ENCODE data around the gene REPIN1. TPM values are rescaled to one million over a fixed set of nuclear protein-coding genes. Genes with fewer than 3 reads are reported as not detected.

REPIN1 gene
- polyA plus RNA-seq, 1 donor, result 135 TPM

GRCh38 chr7:150412016-150412415, 43.4 kb downstream of the REPIN1 start:
- H3K36me3 ChIP-seq (ENCODE audit: control insufficient read depth, insufficient read depth, low read length), result peaks cover 22% of the 10 kb centered on the region
- WGBS (ENCODE audit: insufficient coverage, low lambda C conversion rate), result no CpG with 5 or more reads among the region's 11 CpGs

GRCh38 chr7:150412518-150413488, 44.2 kb downstream of the REPIN1 start:
- no peak overlapping the region for H3K4me3 ChIP-seq (ENCODE audit: low read length)
- H3K27me3 ChIP-seq (ENCODE audit: control insufficient read depth, insufficient read depth, low read length), result no peaks in the 10 kb centered on the region
- no peaks in the 10 kb centered on the region for H3K4me1 ChIP-seq (ENCODE audit: control insufficient read depth, insufficient read depth, low read length)
- 80% methylated on average over 1 of the region's 37 CpGs for WGBS (ENCODE audit: insufficient coverage, low lambda C conversion rate)
- peaks cover 22% of the 10 kb centered on the region for H3K36me3 ChIP-seq (ENCODE audit: control insufficient read depth, insufficient read depth, low read length)
- H3K27ac ChIP-seq (ENCODE audit: low read length), result no peak overlapping the region
- DNase-seq, result no peak
- H3K9me3 ChIP-seq (ENCODE audit: control insufficient read depth, low read depth, low read length), result no peaks in the 10 kb centered on the region

More at GRCh38 chr7:150412016-150412415, 43.4 kb downstream of the REPIN1 start:
- no peak for DNase-seq
- H3K4me3 ChIP-seq (ENCODE audit: low read length), result no peak overlapping the region
- H3K27me3 ChIP-seq (ENCODE audit: control insufficient read depth, insufficient read depth, low read length), result no peaks in the 10 kb centered on the region
- peaks cover 3% of the 10 kb centered on the region for H3K4me1 ChIP-seq (ENCODE audit: control insufficient read depth, insufficient read depth, low read length)
- H3K27ac ChIP-seq (ENCODE audit: low read length), result no peak overlapping the region
- H3K9me3 ChIP-seq (ENCODE audit: control insufficient read depth, low read depth, low read length), result peaks cover 4% of the 10 kb centered on the region

GRCh38 chr7:150413640-150414081, 45.0 kb downstream of the REPIN1 start:
- DNase-seq, result no peak
- Histone ChIP-seq H3K9me3 (ENCODE audit: control insufficient read depth, low read depth, low read length) (no peaks in the 10 kb centered on the region), H3K4me1 (ENCODE audit: control insufficient read depth, insufficient read depth, low read length) (no peaks in the 10 kb centered on the region), H3K27me3 (ENCODE audit: control insufficient read depth, insufficient read depth, low read length) (no peaks in the 10 kb centered on the region), H3K27ac (ENCODE audit: low read length) (no peak overlapping the region), H3K4me3 (ENCODE audit: low read length) (no peak overlapping the region), H3K36me3 (ENCODE audit: control insufficient read depth, insufficient read depth, low read length) (peaks cover 22% of the 10 kb centered on the region)
- WGBS (ENCODE audit: insufficient coverage, low lambda C conversion rate), result no CpG with 5 or more reads among the region's 11 CpGs

DNA sequence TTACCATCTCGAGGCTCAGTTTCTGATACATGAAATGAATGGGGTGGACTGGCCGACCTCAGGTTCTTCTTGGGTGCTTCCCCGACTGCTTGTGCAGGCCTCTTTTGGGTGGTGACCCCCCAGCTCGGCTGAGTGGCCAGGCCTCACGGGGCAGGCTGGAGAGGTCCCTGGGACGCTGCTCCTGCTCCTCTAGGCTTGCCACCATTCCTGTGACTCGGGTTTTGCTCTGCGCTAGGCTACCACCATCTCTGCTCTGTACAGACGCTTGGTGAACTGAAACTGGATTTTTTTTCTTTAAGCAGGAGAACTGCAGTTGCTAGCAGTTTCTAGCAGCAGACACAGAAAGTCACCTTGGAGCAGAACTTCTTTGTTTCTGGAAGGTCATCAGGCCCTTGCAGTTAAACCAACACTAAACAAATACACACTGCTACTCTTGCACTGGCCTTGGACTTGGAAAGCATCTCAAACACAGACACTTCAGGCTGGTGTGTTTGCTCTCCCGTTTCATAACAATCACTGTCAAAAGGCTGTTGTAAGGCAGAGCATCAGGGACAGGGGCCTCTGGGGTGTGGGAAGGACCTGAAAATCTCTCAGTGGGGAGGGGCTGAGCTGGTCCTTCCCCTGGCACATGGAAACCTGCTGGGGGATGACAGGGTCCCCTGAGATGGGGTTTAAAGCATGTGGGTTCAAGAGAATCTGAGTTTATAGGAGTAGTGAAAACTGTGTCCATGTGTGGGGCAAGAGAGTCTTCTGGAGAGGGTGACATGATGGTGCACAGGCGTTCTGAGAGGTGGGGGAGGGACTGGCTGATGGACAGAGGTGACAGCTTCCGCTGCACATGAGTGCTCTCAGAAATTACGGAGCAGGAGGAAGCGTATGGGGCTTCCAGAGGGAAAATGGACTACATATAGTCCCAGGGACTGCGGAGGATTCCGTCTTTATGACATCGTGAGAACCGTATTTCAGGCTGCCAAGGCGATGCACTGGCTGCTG, 46.8 kb downstream of the REPIN1 start:
- Histone ChIP-seq H3K9me3 (ENCODE audit: control insufficient read depth, low read depth, low read length) (no peaks in the 10 kb centered on the region), H3K27ac (ENCODE audit: low read length) (no peak overlapping the region), H3K4me1 (ENCODE audit: control insufficient read depth, insufficient read depth, low read length) (no peaks in the 10 kb centered on the region), H3K4me3 (ENCODE audit: low read length) (no peak overlapping the region), H3K27me3 (ENCODE audit: control insufficient read depth, insufficient read depth, low read length) (no peaks in the 10 kb centered on the region), H3K36me3 (ENCODE audit: control insufficient read depth, insufficient read depth, low read length) (peaks cover 12% of the 10 kb centered on the region)
- no CpG with 5 or more reads among the region's 19 CpGs for WGBS (ENCODE audit: insufficient coverage, low lambda C conversion rate)
- peak in 1 of 2 donors; percentile 11 for DNase-seq

DNA sequence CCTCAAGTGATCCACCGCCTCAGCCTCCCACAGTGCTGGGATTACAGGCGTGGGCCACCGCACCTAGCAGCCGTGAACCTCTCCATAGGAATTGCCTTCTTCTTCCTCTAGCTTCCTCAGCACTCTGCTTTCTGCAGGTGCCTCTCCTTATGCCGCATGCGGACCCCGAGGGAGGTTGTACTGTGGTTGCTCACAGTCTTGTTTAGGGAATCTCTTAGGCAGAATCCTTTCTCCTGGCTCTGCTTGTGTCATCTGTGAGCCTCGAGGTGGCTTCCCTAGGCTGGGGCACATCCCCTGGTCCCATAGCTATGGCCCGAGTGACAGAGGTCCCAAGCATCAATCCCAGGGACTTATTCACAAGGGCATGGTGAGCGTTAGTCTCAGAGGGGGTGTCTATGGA, 48.6 kb downstream of the REPIN1 start:
- no peaks in the 10 kb centered on the region for H3K4me1 ChIP-seq (ENCODE audit: control insufficient read depth, insufficient read depth, low read length)
- no peak for DNase-seq
- H3K36me3 ChIP-seq (ENCODE audit: control insufficient read depth, insufficient read depth, low read length), result no peaks in the 10 kb centered on the region
- H3K9me3 ChIP-seq (ENCODE audit: control insufficient read depth, low read depth, low read length), result no peaks in the 10 kb centered on the region
- H3K27ac ChIP-seq (ENCODE audit: low read length), result no peak overlapping the region
- no CpG with 5 or more reads among the region's 10 CpGs for WGBS (ENCODE audit: insufficient coverage, low lambda C conversion rate)
- H3K4me3 ChIP-seq (ENCODE audit: low read length), result no peak overlapping the region
- no peaks in the 10 kb centered on the region for H3K27me3 ChIP-seq (ENCODE audit: control insufficient read depth, insufficient read depth, low read length)

GRCh38 chr7:150417863-150418262, 49.2 kb downstream of the REPIN1 start:
- no peak for DNase-seq
- no peaks in the 10 kb centered on the region for H3K9me3 ChIP-seq (ENCODE audit: control insufficient read depth, low read depth, low read length)
- no peaks in the 10 kb centered on the region for H3K27me3 ChIP-seq (ENCODE audit: control insufficient read depth, insufficient read depth, low read length)
- H3K4me3 ChIP-seq (ENCODE audit: low read length), result no peak overlapping the region
- H3K27ac ChIP-seq (ENCODE audit: low read length), result no peak overlapping the region
- no peaks in the 10 kb centered on the region for H3K36me3 ChIP-seq (ENCODE audit: control insufficient read depth, insufficient read depth, low read length)
- no peaks in the 10 kb centered on the region for H3K4me1 ChIP-seq (ENCODE audit: control insufficient read depth, insufficient read depth, low read length)
- WGBS (ENCODE audit: insufficient coverage, low lambda C conversion rate), result 100% methylated on average over 2 of the region's 6 CpGs

DNA sequence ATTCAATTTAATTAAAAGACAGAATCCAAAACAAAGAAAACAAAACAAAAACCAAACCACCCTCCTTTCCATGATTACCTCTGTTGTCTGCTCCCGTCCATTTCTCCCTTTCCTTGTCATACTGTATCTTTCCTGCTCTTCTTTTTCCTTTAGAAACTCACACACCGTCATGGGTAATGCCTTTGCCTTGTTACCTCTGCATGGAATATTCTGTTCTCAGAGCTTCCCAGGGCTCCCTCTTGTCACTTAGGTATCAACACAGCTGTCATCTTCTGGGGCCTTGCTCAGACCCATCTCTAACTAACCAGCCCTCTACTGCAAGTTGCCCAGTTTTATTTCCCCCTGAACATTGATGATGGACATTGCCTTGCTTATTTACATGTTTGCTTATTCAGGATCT, 51.6 kb downstream of the REPIN1 start:
- H3K9me3 ChIP-seq (ENCODE audit: control insufficient read depth, low read depth, low read length), result no peaks in the 10 kb centered on the region
- 90% methylated on average over 2 of the region's 2 CpGs for WGBS (ENCODE audit: insufficient coverage, low lambda C conversion rate)
- DNase-seq, result no peak
- no peaks in the 10 kb centered on the region for H3K36me3 ChIP-seq (ENCODE audit: control insufficient read depth, insufficient read depth, low read length)
- H3K27ac ChIP-seq (ENCODE audit: low read length), result no peak overlapping the region
- H3K4me1 ChIP-seq (ENCODE audit: control insufficient read depth, insufficient read depth, low read length), result no peaks in the 10 kb centered on the region
- H3K4me3 ChIP-seq (ENCODE audit: low read length), result no peak overlapping the region
- no peaks in the 10 kb centered on the region for H3K27me3 ChIP-seq (ENCODE audit: control insufficient read depth, insufficient read depth, low read length)

GRCh38 chr7:150420987-150421674, 52.5 kb downstream of the REPIN1 start:
- H3K9me3 ChIP-seq (ENCODE audit: control insufficient read depth, low read depth, low read length), result no peaks in the 10 kb centered on the region
- peak; percentile 59 to 76 for DNase-seq
- no peaks in the 10 kb centered on the region for H3K4me1 ChIP-seq (ENCODE audit: control insufficient read depth, insufficient read depth, low read length)
- no peak overlapping the region for H3K27ac ChIP-seq (ENCODE audit: low read length)
- no peaks in the 10 kb centered on the region for H3K36me3 ChIP-seq (ENCODE audit: control insufficient read depth, insufficient read depth, low read length)
- H3K27me3 ChIP-seq (ENCODE audit: control insufficient read depth, insufficient read depth, low read length), result no peaks in the 10 kb centered on the region
- WGBS (ENCODE audit: insufficient coverage, low lambda C conversion rate), result 3% methylated on average over 9 of the region's 27 CpGs
- H3K4me3 ChIP-seq (ENCODE audit: low read length), result no peak overlapping the region

- H3K4me1 ChIP-seq (ENCODE audit: control insufficient read depth, insufficient read depth, low read length), result no peaks in the 10 kb centered on the region
- 86% methylated on average over 4 of the region's 17 CpGs for WGBS (ENCODE audit: insufficient coverage, low lambda C conversion rate)
- no peaks in the 10 kb centered on the region for H3K9me3 ChIP-seq (ENCODE audit: control insufficient read depth, low read depth, low read length)
- no peaks in the 10 kb centered on the region for H3K36me3 ChIP-seq (ENCODE audit: control insufficient read depth, insufficient read depth, low read length)
- no peak overlapping the region for H3K27ac ChIP-seq (ENCODE audit: low read length)
- H3K4me3 ChIP-seq (ENCODE audit: low read length), result no peak overlapping the region
- no peaks in the 10 kb centered on the region for H3K27me3 ChIP-seq (ENCODE audit: control insufficient read depth, insufficient read depth, low read length)
- DNase-seq, result no peak
These were observed 53.2 kb downstream of the REPIN1 start for GRCh38 chr7:150421831-150422230.

All from large intestine (tissue), 3 donors.